ENCODE results near the gene ARPC5.
"Not testable (repeated sequence)": the region's sequence is repeated elsewhere in the genome, so short reads cannot be mapped to it uniquely, and the experiment has no call there.

The ARPC5 gene

DNA sequence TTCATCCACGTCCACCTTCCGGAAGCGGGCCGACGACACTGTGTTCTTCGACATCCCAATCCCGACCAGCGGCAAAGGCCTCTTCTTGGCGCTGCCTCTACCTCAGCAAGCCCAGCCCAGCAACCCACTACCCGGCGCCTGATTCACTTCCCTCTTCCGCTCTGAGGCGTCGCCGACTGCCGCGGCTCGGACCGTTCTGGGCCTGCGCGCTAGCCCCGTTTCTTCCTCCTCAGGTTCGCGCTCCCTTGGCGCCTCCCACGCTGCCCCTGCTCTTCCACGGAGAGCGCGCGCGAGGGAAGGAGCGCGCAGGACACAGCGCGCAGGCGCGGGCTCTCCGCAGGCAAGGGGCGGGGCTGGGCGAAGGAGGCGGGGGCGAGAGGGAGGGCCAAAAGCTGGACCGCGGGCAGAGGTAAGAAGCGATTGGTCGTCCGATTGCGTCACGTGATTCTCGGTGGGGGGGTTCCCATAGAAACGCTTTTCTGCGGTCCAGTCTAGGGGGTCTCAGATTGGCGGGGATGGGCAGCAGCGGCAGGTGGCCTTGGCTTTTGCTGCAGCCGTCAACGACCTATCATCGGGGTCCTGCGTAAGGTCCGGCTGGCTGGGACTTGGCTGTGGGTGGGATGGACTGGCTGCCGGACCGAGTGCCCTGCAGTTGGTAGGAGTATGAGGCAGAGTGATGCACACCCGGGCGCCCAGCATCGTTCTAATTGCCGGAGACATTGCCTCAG, at the start of gene ARPC5:
Gene ARPC5, minus strand, starts transcription at position 178 of the 728 bp plus-strand sequence. Its CDS starts 124 bp downstream, at position 54.
- DNase-seq (ENCODE audit: low spot score) = peak; percentile 95

DNA sequence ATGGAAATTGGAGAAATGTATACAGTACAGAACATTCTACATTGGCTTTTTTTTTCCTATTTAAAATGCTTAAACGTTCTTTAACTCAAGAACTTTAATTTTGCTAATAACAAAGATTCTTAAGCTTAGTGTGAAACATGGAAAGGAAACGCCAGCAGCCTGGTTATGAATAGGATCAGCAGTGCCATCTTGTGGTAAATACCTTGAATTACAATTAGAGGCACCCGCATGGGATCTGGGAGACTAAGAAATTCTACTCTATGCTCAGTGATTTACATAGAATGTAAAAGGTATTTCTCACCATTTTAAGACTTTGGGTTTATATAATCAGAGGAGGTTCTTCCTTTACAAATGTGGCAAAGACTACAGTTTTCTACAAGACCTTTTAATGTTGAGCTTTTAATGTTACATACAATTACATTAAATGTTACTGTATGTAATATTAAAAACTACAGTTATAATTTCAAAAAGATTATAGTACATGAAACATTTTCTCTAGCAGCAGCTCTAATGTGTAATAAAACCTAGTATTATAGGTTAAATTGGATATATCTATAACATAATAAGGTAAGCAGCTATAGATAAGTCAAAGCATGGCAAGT, 49.6 kb upstream of the ARPC5 start:
- DNase-seq (ENCODE audit: low spot score) = peak; percentile 26

GRCh38 chr1:183679363-183679762, 43.8 kb upstream of the ARPC5 start:
- DNase-seq (ENCODE audit: low spot score) = not testable (repeated sequence)

GRCh38 chr1:183678819-183679218, 43.2 kb upstream of the ARPC5 start:
- DNase-seq (ENCODE audit: low spot score) = no peak

DNA sequence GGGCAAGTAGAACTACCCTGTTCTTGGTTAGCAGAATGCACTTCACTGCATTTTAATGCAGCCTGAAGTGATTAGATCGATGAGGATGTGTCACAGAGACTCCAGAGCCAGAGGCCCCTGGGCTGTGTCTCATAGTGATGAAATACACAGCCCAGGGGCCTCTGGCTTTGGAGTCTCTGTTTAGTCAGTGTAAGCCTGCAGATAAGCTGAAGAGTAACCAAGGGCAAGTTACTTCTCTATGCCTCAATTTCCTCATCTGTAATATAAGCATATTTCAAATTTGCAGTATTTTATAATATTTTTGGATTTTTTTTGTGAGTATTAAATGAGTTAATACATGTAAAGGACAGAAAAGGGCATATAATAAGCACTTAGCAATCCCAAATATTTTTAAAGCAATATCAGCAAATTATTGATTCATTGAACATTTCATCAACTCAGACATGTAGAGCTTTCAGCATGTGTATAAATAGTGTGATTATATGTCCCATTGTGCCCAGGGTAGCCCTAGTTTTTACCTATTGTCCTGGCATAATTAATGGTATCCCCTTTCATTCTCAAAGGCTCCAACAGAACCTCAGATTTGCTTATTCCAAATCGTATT, 41.1 kb upstream of the ARPC5 start:
- no peak for DNase-seq (ENCODE audit: low spot score)

DNA sequence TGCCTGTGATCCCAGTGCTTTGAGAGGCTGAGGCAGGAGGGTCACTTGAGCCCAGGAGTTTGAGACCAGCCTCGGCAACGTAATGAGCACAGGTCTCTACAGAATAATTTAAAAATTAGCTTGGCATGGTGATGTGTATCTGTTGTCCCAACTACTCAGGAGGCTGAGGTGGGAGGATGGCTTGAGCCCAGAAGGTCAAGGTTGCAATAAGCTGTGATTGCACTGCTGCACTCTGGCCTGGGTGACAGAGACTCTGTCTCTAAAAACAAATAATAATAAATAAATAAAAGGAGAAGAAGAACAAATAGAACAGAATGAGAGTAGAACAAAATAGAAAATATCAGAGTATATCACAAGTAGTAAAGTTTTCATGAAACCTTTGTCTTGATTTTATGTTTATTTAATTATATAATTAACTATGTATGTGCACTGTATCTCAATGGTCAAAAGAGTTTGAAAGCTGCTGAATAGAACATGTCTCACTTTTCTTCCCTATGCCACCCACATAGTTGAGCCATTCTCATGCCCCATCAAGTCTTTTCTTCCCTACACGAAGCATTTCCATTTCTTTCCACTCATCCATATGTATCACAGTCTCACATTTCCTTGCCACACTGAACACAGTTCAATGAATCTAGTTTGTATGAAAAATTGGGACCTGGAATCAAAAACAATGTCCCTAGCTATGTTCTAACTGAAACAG, 40.5 kb upstream of the ARPC5 start:
- no peak for DNase-seq (ENCODE audit: low spot score)

DNA sequence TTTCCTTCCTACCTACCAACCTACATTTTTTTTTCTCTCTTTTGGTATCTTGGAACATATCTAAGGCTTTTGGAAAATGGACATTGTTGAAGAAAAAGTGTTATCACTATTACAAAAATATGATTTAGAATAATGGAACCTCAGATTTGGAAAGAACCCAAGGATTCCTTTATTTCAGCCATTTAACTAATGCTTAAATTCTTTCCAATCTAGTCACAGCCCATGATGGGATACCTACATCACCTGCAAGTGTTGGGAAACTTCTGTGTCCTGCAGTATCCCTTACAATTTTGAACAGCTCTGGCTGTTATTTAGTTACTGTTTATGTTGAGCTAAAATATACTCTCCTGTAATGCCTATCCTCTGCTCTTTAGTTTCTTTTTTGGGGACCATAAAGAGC, 39.8 kb upstream of the ARPC5 start:
- DNase-seq (ENCODE audit: low spot score) = no peak

- no peak for DNase-seq (ENCODE audit: low spot score)
These were observed 39.3 kb upstream of the ARPC5 start for GRCh38 chr1:183674886-183675285.

DNA sequence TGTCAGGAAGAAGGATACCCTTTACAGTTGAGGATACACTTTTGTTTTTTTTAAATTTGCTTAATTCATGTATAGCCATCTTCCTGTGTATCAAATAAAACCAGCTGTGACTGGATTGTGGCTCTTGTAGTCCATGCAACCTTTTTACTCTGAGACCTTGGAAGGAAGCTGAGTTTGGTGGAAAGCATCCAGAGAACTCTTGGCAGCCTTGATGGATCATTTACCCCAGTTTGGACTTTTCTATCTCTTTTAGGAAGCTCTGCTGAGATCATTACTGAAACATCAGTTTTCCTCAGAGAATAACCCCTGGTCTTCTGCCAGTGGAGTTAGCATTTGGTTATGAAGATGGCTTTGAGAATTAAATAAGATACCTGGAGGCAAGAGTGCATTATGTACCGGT, 38.8 kb upstream of the ARPC5 start:
- no peak for DNase-seq (ENCODE audit: low spot score)

DNA sequence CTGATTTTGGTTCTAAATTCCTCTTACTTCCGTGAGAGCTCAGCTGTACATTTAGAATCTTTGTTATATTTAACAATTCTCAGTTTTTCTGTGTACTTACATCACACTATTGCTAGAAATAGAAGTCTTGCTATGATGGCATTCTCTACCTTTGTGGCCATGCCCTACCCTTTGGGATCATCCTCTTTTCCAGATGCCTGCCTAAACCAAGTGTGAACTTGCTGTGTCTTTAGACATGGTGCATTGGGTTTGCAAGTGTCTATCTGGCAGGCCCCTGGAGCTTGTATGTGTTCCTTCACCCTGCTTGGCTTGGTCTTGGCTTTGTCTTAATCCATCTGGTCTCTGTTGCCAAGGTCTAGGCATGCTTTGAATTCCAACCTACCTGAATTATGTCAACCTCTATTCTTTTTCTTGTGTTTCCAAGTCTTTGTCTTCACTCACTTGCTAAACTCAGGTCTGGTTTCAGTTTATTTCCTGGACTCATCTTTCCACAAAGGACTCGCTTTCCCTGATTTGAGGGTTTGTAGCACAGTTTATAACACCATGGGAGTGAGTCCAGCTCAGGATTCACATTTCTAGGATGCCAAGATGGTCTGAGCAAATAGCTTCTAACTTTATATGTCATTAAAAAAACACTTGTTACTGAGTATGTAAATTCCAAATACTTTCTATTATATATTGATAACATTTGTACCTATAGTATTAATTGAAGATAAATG, 38.2 kb upstream of the ARPC5 start:
- DNase-seq (ENCODE audit: low spot score) = no peak

- no peak for DNase-seq (ENCODE audit: low spot score)
These were observed 34.6 kb upstream of the ARPC5 start for GRCh38 chr1:183670169-183670568.

- no peak for DNase-seq (ENCODE audit: low spot score)
These were observed 20.8 kb upstream of the ARPC5 start for GRCh38 chr1:183656355-183656754.

GRCh38 chr1:183655562-183656075, 20.0 kb upstream of the ARPC5 start:
- DNase-seq (ENCODE audit: low spot score) = peak; percentile 81

- DNase-seq (ENCODE audit: low spot score) = no peak
These were observed 19.1 kb upstream of the ARPC5 start for GRCh38 chr1:183654706-183655105.

GRCh38 chr1:183653876-183654451, 18.4 kb upstream of the ARPC5 start:
- DNase-seq (ENCODE audit: low spot score) = no peak

- DNase-seq (ENCODE audit: low spot score) = no peak
These were observed 17.8 kb upstream of the ARPC5 start for GRCh38 chr1:183653462-183653794.

GRCh38 chr1:183652547-183653461, 17.2 kb upstream of the ARPC5 start, which contains the start of gene APOBEC4:
Gene APOBEC4, minus strand, starts transcription at chr1:183653316. Its CDS starts 4,535 bp downstream, at chr1:183648781.
- peak; percentile 22 for DNase-seq (ENCODE audit: low spot score)

- DNase-seq (ENCODE audit: low spot score) = no peak
These were observed 16.5 kb upstream of the ARPC5 start for GRCh38 chr1:183652107-183652506.

DNA sequence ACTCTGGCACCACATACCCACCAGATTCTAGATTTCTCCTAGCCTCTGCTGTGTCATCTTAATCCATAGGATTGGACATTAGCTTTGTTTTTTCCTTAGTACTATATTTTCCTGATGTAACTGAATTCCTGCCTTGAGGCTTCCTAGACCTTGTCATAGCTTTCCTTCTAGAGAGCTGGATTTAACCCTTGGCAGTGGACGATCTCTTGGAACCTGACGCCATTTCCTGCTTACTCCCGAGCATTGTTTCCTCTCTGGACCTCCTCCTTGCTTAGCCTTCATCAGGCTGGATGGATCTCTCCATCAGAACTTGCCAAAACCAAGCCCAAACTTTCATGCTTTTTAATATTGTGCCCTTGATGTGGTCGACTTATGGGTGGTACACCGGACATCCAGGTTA, 16.0 kb upstream of the ARPC5 start:
- no peak for DNase-seq (ENCODE audit: low spot score)

DNA sequence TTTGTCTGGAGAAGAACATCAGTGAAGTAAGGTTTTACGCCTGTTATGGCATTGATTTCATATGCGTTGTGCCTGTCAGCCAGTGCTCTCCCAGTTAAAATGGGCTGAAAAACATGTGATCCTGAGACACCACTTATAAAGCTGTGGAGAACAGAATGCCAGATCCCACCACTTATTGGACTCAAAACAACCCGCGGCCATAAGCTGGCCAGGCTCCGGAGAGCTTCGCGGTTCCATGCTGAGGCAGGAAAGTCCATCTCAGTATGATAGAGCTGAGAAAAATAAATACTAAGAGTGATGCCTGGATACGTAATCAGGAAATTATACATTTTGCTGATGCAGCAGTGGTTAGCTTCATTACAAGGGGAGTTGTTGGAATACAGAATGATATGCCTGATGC, 12.5 kb upstream of the ARPC5 start:
- no peak for DNase-seq (ENCODE audit: low spot score)

All from SW480 (cell line).